OCI-LY7 (cell line): Measurements from ENCODE around the gene MAPK8IP3. TPM values are rescaled to one million over a fixed set of nuclear protein-coding genes. Genes with fewer than 3 reads are reported as not detected.

ENCODE experiments used
- BruUV-seq: library from RNA; stranded (reverse); fragments of 400-500 nt; replicated peaks from 2 replicates; lab custom pipeline; 2021; lab: Mats Ljungman, UMichigan
- CTCF ChIA-PET: fragments of 300-600 bp; sonication (Branson Sonifier 250); formaldehyde crosslinking; loops from one replicate; lab custom pipeline; 2022; ENCODE audit warnings: antibody characterized with exemption; ENCODE audit not compliant: unreplicated experiment; lab: Charles Lee
- POLR2A ChIA-PET: fragments of 300-600 bp; sonication (Branson Sonifier 250); formaldehyde crosslinking; loops from one replicate; lab custom pipeline; 2022; ENCODE audit warnings: antibody characterized with exemption; lab: Charles Lee
- DNase-seq: peaks from one replicate; pipeline ENCODE4 v3.0.0-alpha.2; 2015; ENCODE audit warnings: low spot score
- H2AFZ ChIP-seq: fragments of 200-600 bp; sonication (generic), shearing (Covaris generic); 2 replicates; pipeline ENCODE4 v1.6.1; 2014; ENCODE audit warnings: mild to moderate bottlenecking, antibody characterized with exemption, low read length, moderate library complexity
- H3K27ac ChIP-seq: fragments of 200-600 bp; sonication (generic); 2 replicates; pipeline ENCODE4 v1.5.1; 2014; ENCODE audit warnings: mixed run types, low read depth, mild to moderate bottlenecking, moderate library complexity, low read length, inconsistent platforms; ENCODE audit not compliant: poor library complexity, severe bottlenecking
- H3K36me3 ChIP-seq: fragments of 200-600 bp; sonication (generic); 2 replicates; pipeline ENCODE4 v1.6.1; 2014; ENCODE audit warnings: mild to moderate bottlenecking, antibody characterized with exemption, low read length, moderate library complexity, mixed read lengths; ENCODE audit not compliant: insufficient read depth
- H3K4me1 ChIP-seq: fragments of 200-600 bp; sonication (generic); 2 replicates; pipeline ENCODE4 v1.5.1; 2014; ENCODE audit warnings: mild to moderate bottlenecking, low read length; ENCODE audit not compliant: insufficient read depth, poor library complexity, severe bottlenecking
- H3K4me2 ChIP-seq: fragments of 200-600 bp; sonication (generic); 2 replicates; pipeline ENCODE4 v1.6.1; 2014; ENCODE audit warnings: mild to moderate bottlenecking, low read length
- H3K4me3 ChIP-seq: fragments of 200-600 bp; sonication (generic); 2 replicates; pipeline ENCODE4 v1.5.1; 2014; ENCODE audit warnings: mild to moderate bottlenecking, low read depth, low read length; ENCODE audit not compliant: poor library complexity, severe bottlenecking
- H3K79me2 ChIP-seq: fragments of 200-600 bp; sonication (generic); 2 replicates; pipeline ENCODE4 v1.6.1; 2016; ENCODE audit warnings: low read depth, mild to moderate bottlenecking, low read length, moderate library complexity, mixed read lengths; ENCODE audit not compliant: insufficient read depth
- H3K9me2 ChIP-seq: fragments of 200-600 bp; sonication (generic); 2 replicates; pipeline ENCODE4 v1.6.1; 2016; ENCODE audit warnings: mild to moderate bottlenecking, low read length, mixed read lengths; ENCODE audit not compliant: insufficient read depth
- H3K9me3 ChIP-seq: fragments of 200-600 bp; sonication (generic); 2 replicates; pipeline ENCODE4 v1.6.1; 2014; ENCODE audit warnings: mild to moderate bottlenecking, mixed run types, low read length, mixed read lengths
- H4K20me1 ChIP-seq: fragments of 200-600 bp; sonication (generic); 2 replicates; pipeline ENCODE4 v1.6.1; 2014; ENCODE audit warnings: mild to moderate bottlenecking, antibody characterized with exemption, low read length, moderate library complexity, mixed read lengths; ENCODE audit not compliant: insufficient read depth
- CTCF ChIP-seq: fragments of 200-600 bp; sonication (generic); conservative IDR thresholded peaks from 2 replicates; pipeline ENCODE4 v1.5.1; 2014; ENCODE audit warnings: mild to moderate bottlenecking, antibody characterized with exemption, low read length, moderate library complexity, mixed read lengths
- EZH2phosphoT487 ChIP-seq: fragments of 200-600 bp; sonication (generic); IDR thresholded peaks from 2 replicates; pipeline ENCODE4 v1.6.1; 2018; ENCODE audit warnings: low read depth, borderline replicate concordance, mild to moderate bottlenecking, mixed run types, antibody characterized with exemption, low read length, moderate library complexity, mixed read lengths
- intact Hi-C: fragments of 100-400 bp; cut with micrococcal nuclease; formaldehyde crosslinking; loops from one replicate; pipeline ENCODE4 v1.10.0; 2022; ENCODE audit not compliant: unreplicated experiment
- total RNA-seq, 2 experiments: library from RNA; depleted of rRNA in 1 of 2; stranded (reverse); fragments of >200 nt in 1 of 2; shearing (Covaris generic) in 1 of 2; gene quantifications; 2 replicates each; pipeline ENCODE4 v1.2.3, GENCODE V29; 2014 to 2022

MAPK8IP3 gene
- total RNA-seq, 2 experiments from 2014 or later: 114 to 130 TPM

GRCh38 chr16:1746693-1747195 is 40.7 kb downstream of the MAPK8IP3 start:
- H2AFZ ChIP-seq: no peak overlapping the region
- CTCF ChIA-PET: no interaction called here
- H4K20me1 ChIP-seq: no peaks in the 10 kb centered on the region
- no peak overlapping the region for H3K27ac ChIP-seq
- peaks cover 53% of the 10 kb centered on the region; the same call in 1 of the 2 replicates for H3K36me3 ChIP-seq
- POLR2A ChIA-PET: no interaction called here
- no peak overlapping the region for H3K4me2 ChIP-seq
- no peaks in the 10 kb centered on the region for H3K79me2 ChIP-seq
- H3K4me3 ChIP-seq: no peak overlapping the region
- intact Hi-C loops: no loop called here
- TF ChIP-seq EZH2phosphoT487 (no peak), CTCF (no peak)
- no peaks in the 10 kb centered on the region for H3K9me3 ChIP-seq
- H3K4me1 ChIP-seq: no peaks in the 10 kb centered on the region
- BruUV-seq: no TSS peak
- H3K9me2 ChIP-seq: no peaks in the 10 kb centered on the region
- DNase-seq: no peak

GRCh38 chr16:1747934-1748333 is 41.9 kb downstream of the MAPK8IP3 start:
- BruUV-seq: no TSS peak
- TF ChIP-seq EZH2phosphoT487 (no peak), CTCF (no peak)
- Histone ChIP-seq H4K20me1 (no peaks in the 10 kb centered on the region), H3K9me2 (no peaks in the 10 kb centered on the region), H3K9me3 (no peaks in the 10 kb centered on the region), H2AFZ (no peak overlapping the region), H3K4me3 (no peak overlapping the region), H3K4me2 (no peak overlapping the region), H3K27ac (no peak overlapping the region), H3K79me2 (no peaks in the 10 kb centered on the region), H3K36me3 (peaks cover 61% of the 10 kb centered on the region), H3K4me1 (no peaks in the 10 kb centered on the region)
- no peak for DNase-seq
- ChIA-PET POLR2A (no interaction called here), CTCF (interaction anchor here (0.6 kb wide), 1 partner anchor 9 kb away, joined by 4 read pairs; no protein-coding TSS in a partner anchor)
- intact Hi-C loops: no loop called here

GRCh38 chr16:1749152-1750117 is 43.4 kb downstream of the MAPK8IP3 start:
- no peak overlapping the region for H3K27ac ChIP-seq
- no peaks in the 10 kb centered on the region for H3K4me1 ChIP-seq
- H3K9me3 ChIP-seq: no peaks in the 10 kb centered on the region
- intact Hi-C loops: no loop called here
- H3K36me3 ChIP-seq: peaks cover 58% of the 10 kb centered on the region
- TF ChIP-seq EZH2phosphoT487: no peak
- no peak for TF ChIP-seq CTCF
- ChIA-PET POLR2A (no interaction called here), CTCF (no interaction called here)
- H3K4me3 ChIP-seq: no peak overlapping the region
- no peak for DNase-seq
- no peaks in the 10 kb centered on the region for H3K79me2 ChIP-seq
- no peaks in the 10 kb centered on the region for H4K20me1 ChIP-seq
- no peak overlapping the region for H2AFZ ChIP-seq
- no peaks in the 10 kb centered on the region for H3K9me2 ChIP-seq
- no TSS peak for BruUV-seq
- H3K4me2 ChIP-seq: no peak overlapping the region
